ENCODE data around the gene MARK4.
"Not testable (repeated sequence)": the region's sequence is repeated elsewhere in the genome, so short reads cannot be mapped to it uniquely, and the experiment has no call there.

Gene MARK4

GRCh38 chr19:45305421-45305820 is 54.4 kb downstream of the MARK4 start:
- H3K4me1 ChIP-seq (ENCODE audit: insufficient read depth, insufficient read length): no peaks in the 10 kb centered on the region
- H3K4me3 ChIP-seq (ENCODE audit: insufficient read length, low read depth): no peak overlapping the region
- no peaks in the 10 kb centered on the region for H3K27me3 ChIP-seq (ENCODE audit: insufficient read depth, insufficient read length)
- H3K9ac ChIP-seq (ENCODE audit: insufficient read length, low read depth): no peak overlapping the region
- DNase-seq (ENCODE audit: low read depth, low spot score): no peak
- no peaks in the 10 kb centered on the region for H3K9me3 ChIP-seq (ENCODE audit: insufficient read depth, low read length)
- no peak for TF ChIP-seq ZNF274 (IDR thresholded peaks at IDR 0.05; ENCODE audit: low read depth, low read length)
- no peaks in the 10 kb centered on the region for H3K36me3 ChIP-seq (ENCODE audit: insufficient read depth, insufficient read length, low read length)

GRCh38 chr19:45306040-45306439 is 55.0 kb downstream of the MARK4 start:
- DNase-seq (ENCODE audit: low read depth, low spot score): no peak
- no peaks in the 10 kb centered on the region for H3K4me1 ChIP-seq (ENCODE audit: insufficient read depth, insufficient read length)
- H3K9me3 ChIP-seq (ENCODE audit: insufficient read depth, low read length): no peaks in the 10 kb centered on the region
- no peak overlapping the region for H3K4me3 ChIP-seq (ENCODE audit: insufficient read length, low read depth)
- H3K9ac ChIP-seq (ENCODE audit: insufficient read length, low read depth): no peak overlapping the region
- no peak for TF ChIP-seq SUZ12 (IDR thresholded peaks at IDR 0.05; ENCODE audit: extremely low read depth, insufficient read depth, insufficient read length)
- TF ChIP-seq YY1 (IDR thresholded peaks at IDR 0.05; ENCODE audit: insufficient read depth, insufficient read length): no peak
- TF ChIP-seq ZNF274 (IDR thresholded peaks at IDR 0.05; ENCODE audit: low read depth, low read length): no peak
- H3K36me3 ChIP-seq (ENCODE audit: insufficient read depth, insufficient read length, low read length): no peaks in the 10 kb centered on the region
- H3K27me3 ChIP-seq (ENCODE audit: insufficient read depth, insufficient read length): no peaks in the 10 kb centered on the region

- H3K4me3 ChIP-seq (ENCODE audit: insufficient read length, low read depth): no peak overlapping the region
- no peak overlapping the region for H3K9ac ChIP-seq (ENCODE audit: insufficient read length, low read depth)
- DNase-seq (ENCODE audit: low read depth, low spot score): no peak
- TF ChIP-seq ZNF274 (IDR thresholded peaks at IDR 0.05; ENCODE audit: low read depth, low read length) (no peak), YY1 (IDR thresholded peaks at IDR 0.05; ENCODE audit: insufficient read depth, insufficient read length) (no peak), SUZ12 (IDR thresholded peaks at IDR 0.05; ENCODE audit: extremely low read depth, insufficient read depth, insufficient read length) (no peak)
- no peaks in the 10 kb centered on the region for H3K36me3 ChIP-seq (ENCODE audit: insufficient read depth, insufficient read length, low read length)
- no peaks in the 10 kb centered on the region for H3K27me3 ChIP-seq (ENCODE audit: insufficient read depth, insufficient read length)
- H3K9me3 ChIP-seq (ENCODE audit: insufficient read depth, low read length): no peaks in the 10 kb centered on the region
- H3K4me1 ChIP-seq (ENCODE audit: insufficient read depth, insufficient read length): no peaks in the 10 kb centered on the region
These were observed 55.5 kb downstream of the MARK4 start for GRCh38 chr19:45306518-45307027.

- peaks cover 2% of the 10 kb centered on the region for H3K4me1 ChIP-seq (ENCODE audit: insufficient read depth, insufficient read length)
- H3K9ac ChIP-seq (ENCODE audit: insufficient read length, low read depth): no peak overlapping the region
- TF ChIP-seq YY1 (IDR thresholded peaks at IDR 0.05; ENCODE audit: insufficient read depth, insufficient read length) (no peak), ZNF274 (IDR thresholded peaks at IDR 0.05; ENCODE audit: low read depth, low read length) (no peak), SUZ12 (IDR thresholded peaks at IDR 0.05; ENCODE audit: extremely low read depth, insufficient read depth, insufficient read length) (no peak)
- DNase-seq (ENCODE audit: low read depth, low spot score): no peak
- no peaks in the 10 kb centered on the region for H3K36me3 ChIP-seq (ENCODE audit: insufficient read depth, insufficient read length, low read length)
- no peaks in the 10 kb centered on the region for H3K9me3 ChIP-seq (ENCODE audit: insufficient read depth, low read length)
- no peak overlapping the region for H3K4me3 ChIP-seq (ENCODE audit: insufficient read length, low read depth)
- no peaks in the 10 kb centered on the region for H3K27me3 ChIP-seq (ENCODE audit: insufficient read depth, insufficient read length)
These were observed 56.3 kb downstream of the MARK4 start for GRCh38 chr19:45307361-45307760.

GRCh38 chr19:45309322-45309721 is 58.3 kb downstream of the MARK4 start:
- peaks cover 13% of the 10 kb centered on the region for H3K27me3 ChIP-seq (ENCODE audit: insufficient read depth, insufficient read length)
- not testable (repeated sequence) for DNase-seq (ENCODE audit: low read depth, low spot score); H3K9me3 ChIP-seq (ENCODE audit: insufficient read depth, low read length); H3K9ac ChIP-seq (ENCODE audit: insufficient read length, low read depth); H3K36me3 ChIP-seq (ENCODE audit: insufficient read depth, insufficient read length, low read length); H3K4me3 ChIP-seq (ENCODE audit: insufficient read length, low read depth); H3K4me1 ChIP-seq (ENCODE audit: insufficient read depth, insufficient read length)

GRCh38 chr19:45311621-45312020 is 60.5 kb downstream of the MARK4 start:
- TF ChIP-seq ZNF274 (IDR thresholded peaks at IDR 0.05; ENCODE audit: low read depth, low read length) (no peak), YY1 (IDR thresholded peaks at IDR 0.05; ENCODE audit: insufficient read depth, insufficient read length) (no peak), SUZ12 (IDR thresholded peaks at IDR 0.05; ENCODE audit: extremely low read depth, insufficient read depth, insufficient read length) (no peak)
- H3K9me3 ChIP-seq (ENCODE audit: insufficient read depth, low read length): no peaks in the 10 kb centered on the region
- no peaks in the 10 kb centered on the region for H3K36me3 ChIP-seq (ENCODE audit: insufficient read depth, insufficient read length, low read length)
- H3K4me3 ChIP-seq (ENCODE audit: insufficient read length, low read depth): no peak overlapping the region
- no peak overlapping the region for H3K9ac ChIP-seq (ENCODE audit: insufficient read length, low read depth)
- DNase-seq (ENCODE audit: low read depth, low spot score): no peak
- peaks cover 24% of the 10 kb centered on the region for H3K27me3 ChIP-seq (ENCODE audit: insufficient read depth, insufficient read length)
- peaks cover 2% of the 10 kb centered on the region for H3K4me1 ChIP-seq (ENCODE audit: insufficient read depth, insufficient read length)

- H3K9me3 ChIP-seq (ENCODE audit: insufficient read depth, low read length); H3K4me3 ChIP-seq (ENCODE audit: insufficient read length, low read depth); H3K9ac ChIP-seq (ENCODE audit: insufficient read length, low read depth); H3K4me1 ChIP-seq (ENCODE audit: insufficient read depth, insufficient read length); H3K36me3 ChIP-seq (ENCODE audit: insufficient read depth, insufficient read length, low read length); DNase-seq (ENCODE audit: low read depth, low spot score): not testable (repeated sequence)
- peaks cover 24% of the 10 kb centered on the region for H3K27me3 ChIP-seq (ENCODE audit: insufficient read depth, insufficient read length)
These were observed 61.2 kb downstream of the MARK4 start for GRCh38 chr19:45312285-45312684.

GRCh38 chr19:45314708-45315245 is 63.7 kb downstream of the MARK4 start:
- no peak overlapping the region for H3K4me3 ChIP-seq (ENCODE audit: insufficient read length, low read depth)
- H3K27me3 ChIP-seq (ENCODE audit: insufficient read depth, insufficient read length): peaks cover 24% of the 10 kb centered on the region
- DNase-seq (ENCODE audit: low read depth, low spot score): no peak
- no peak overlapping the region for H3K9ac ChIP-seq (ENCODE audit: insufficient read length, low read depth)
- peaks cover 4% of the 10 kb centered on the region for H3K4me1 ChIP-seq (ENCODE audit: insufficient read depth, insufficient read length)
- TF ChIP-seq ZNF274 (IDR thresholded peaks at IDR 0.05; ENCODE audit: low read depth, low read length) (no peak), SUZ12 (IDR thresholded peaks at IDR 0.05; ENCODE audit: extremely low read depth, insufficient read depth, insufficient read length) (no peak), YY1 (IDR thresholded peaks at IDR 0.05; ENCODE audit: insufficient read depth, insufficient read length) (no peak)
- H3K36me3 ChIP-seq (ENCODE audit: insufficient read depth, insufficient read length, low read length): no peaks in the 10 kb centered on the region
- no peaks in the 10 kb centered on the region for H3K9me3 ChIP-seq (ENCODE audit: insufficient read depth, low read length)

Measured in NT2/D1 (cell line).